ENCODE data around the gene CXCR2.
A peak's percentile ranks its signal among the peaks of the same experiment; 100 is the strongest.

CXCR2 gene

GRCh38 chr2:218125626-218126080 is at the start of gene CXCR2:
CXCR2 (plus strand) TSS chr2:218126028; CDS start chr2:218134802, 8,774 bp downstream.
- no peak for TF ChIP-seq CTCF (IDR thresholded peaks at IDR 0.05; ENCODE audit: extremely low read depth, missing control alignments)

GRCh38 chr2:218077464-218078216 is 48.2 kb upstream of the CXCR2 start:
- TF ChIP-seq CTCF (IDR thresholded peaks at IDR 0.05; ENCODE audit: extremely low read depth, missing control alignments): no peak
- DNase-seq (ENCODE audit: low spot score): no peak

More at GRCh38 chr2:218125626-218126080, at the start of gene CXCR2:
- peak; percentile 40 for DNase-seq (ENCODE audit: low spot score)

- DNase-seq (ENCODE audit: low spot score): no peak
- TF ChIP-seq CTCF (IDR thresholded peaks at IDR 0.05; ENCODE audit: extremely low read depth, missing control alignments): no peak
Measured at GRCh38 chr2:218079943-218080913, 45.6 kb upstream of the CXCR2 start.

- DNase-seq (ENCODE audit: low spot score): peak; percentile 46
- no peak for TF ChIP-seq CTCF (IDR thresholded peaks at IDR 0.05; ENCODE audit: extremely low read depth, missing control alignments)
Measured at GRCh38 chr2:218081063-218081462, 44.8 kb upstream of the CXCR2 start.

GRCh38 chr2:218081695-218082094 is 44.1 kb upstream of the CXCR2 start:
- no peak for DNase-seq (ENCODE audit: low spot score)
- no peak for TF ChIP-seq CTCF (IDR thresholded peaks at IDR 0.05; ENCODE audit: extremely low read depth, missing control alignments)

GRCh38 chr2:218082586-218083351 is 43.1 kb upstream of the CXCR2 start:
- no peak for TF ChIP-seq CTCF (IDR thresholded peaks at IDR 0.05; ENCODE audit: extremely low read depth, missing control alignments)
- no peak for DNase-seq (ENCODE audit: low spot score)

All from GM20000 (cell line).